ENCODE measurements around the gene LSAMP. TPM values are rescaled to one million over a fixed set of nuclear protein-coding genes. Genes with fewer than 3 reads are reported as not detected.

The LSAMP gene
- total RNA-seq, 1 donor from 2014 or later, result 3.7 TPM

- Histone ChIP-seq H3K36me3 (ENCODE audit: control insufficient read depth in 3 of 3, insufficient read depth in 3 of 3, low read length in 3 of 3) (no peaks in the 10 kb centered on the region), H3K9ac (ENCODE audit: low read depth in 1 of 3, low read length in 3 of 3) (no peak overlapping the region), H3K27me3 (ENCODE audit: control insufficient read depth in 3 of 3, insufficient read depth in 3 of 3, low read length in 3 of 3) (no peaks in the 10 kb centered on the region), H3K4me3 (ENCODE audit: low read length in 3 of 3) (no peak overlapping the region), H3K9me3 (ENCODE audit: control insufficient read depth in 3 of 3, low read length in 3 of 3) (no peaks in the 10 kb centered on the region), H3K4me1 (ENCODE audit: control insufficient read depth in 3 of 3, insufficient read depth in 3 of 3, low read length in 3 of 3) (no peaks in the 10 kb centered on the region), H3K27ac (ENCODE audit: low read depth, low read length) (no peak overlapping the region)
Observed at GRCh38 chr3:116103868-116104530, 341.3 kb downstream of the LSAMP start.

GRCh38 chr3:116102037-116102436 lies 343.2 kb downstream of the LSAMP start:
- Histone ChIP-seq H3K36me3 (ENCODE audit: control insufficient read depth in 3 of 3, insufficient read depth in 3 of 3, low read length in 3 of 3) (no peaks in the 10 kb centered on the region), H3K27me3 (ENCODE audit: control insufficient read depth in 3 of 3, insufficient read depth in 3 of 3, low read length in 3 of 3) (no peaks in the 10 kb centered on the region), H3K27ac (ENCODE audit: low read depth, low read length) (no peak overlapping the region), H3K4me3 (ENCODE audit: low read length in 3 of 3) (no peak overlapping the region), H3K9ac (ENCODE audit: low read depth in 1 of 3, low read length in 3 of 3) (no peak overlapping the region), H3K9me3 (ENCODE audit: control insufficient read depth in 3 of 3, low read length in 3 of 3) (no peaks in the 10 kb centered on the region), H3K4me1 (ENCODE audit: control insufficient read depth in 3 of 3, insufficient read depth in 3 of 3, low read length in 3 of 3) (no peaks in the 10 kb centered on the region)

GRCh38 chr3:116097226-116097625 lies 348.1 kb downstream of the LSAMP start:
- no peaks in the 10 kb centered on the region for H3K36me3 ChIP-seq (ENCODE audit: control insufficient read depth in 3 of 3, insufficient read depth in 3 of 3, low read length in 3 of 3)
- H3K9me3 ChIP-seq (ENCODE audit: control insufficient read depth in 3 of 3, low read length in 3 of 3), result no peaks in the 10 kb centered on the region
- H3K27me3 ChIP-seq (ENCODE audit: control insufficient read depth in 3 of 3, insufficient read depth in 3 of 3, low read length in 3 of 3), result no peaks in the 10 kb centered on the region
- no peak overlapping the region for H3K9ac ChIP-seq (ENCODE audit: low read depth in 1 of 3, low read length in 3 of 3)
- H3K4me1 ChIP-seq (ENCODE audit: control insufficient read depth in 3 of 3, insufficient read depth in 3 of 3, low read length in 3 of 3), result no peaks in the 10 kb centered on the region
- H3K27ac ChIP-seq (ENCODE audit: low read depth, low read length), result no peak overlapping the region
- no peak overlapping the region for H3K4me3 ChIP-seq (ENCODE audit: low read length in 3 of 3)

GRCh38 chr3:116096631-116097030 lies 348.7 kb downstream of the LSAMP start:
- H3K27ac ChIP-seq (ENCODE audit: low read depth, low read length), result no peak overlapping the region
- no peaks in the 10 kb centered on the region for H3K36me3 ChIP-seq (ENCODE audit: control insufficient read depth in 3 of 3, insufficient read depth in 3 of 3, low read length in 3 of 3)
- H3K27me3 ChIP-seq (ENCODE audit: control insufficient read depth in 3 of 3, insufficient read depth in 3 of 3, low read length in 3 of 3), result no peaks in the 10 kb centered on the region
- H3K4me1 ChIP-seq (ENCODE audit: control insufficient read depth in 3 of 3, insufficient read depth in 3 of 3, low read length in 3 of 3), result no peaks in the 10 kb centered on the region
- no peak overlapping the region for H3K9ac ChIP-seq (ENCODE audit: low read depth in 1 of 3, low read length in 3 of 3)
- no peaks in the 10 kb centered on the region for H3K9me3 ChIP-seq (ENCODE audit: control insufficient read depth in 3 of 3, low read length in 3 of 3)
- no peak overlapping the region for H3K4me3 ChIP-seq (ENCODE audit: low read length in 3 of 3)

GRCh38 chr3:116093374-116093773 lies 351.9 kb downstream of the LSAMP start:
- no peaks in the 10 kb centered on the region for H3K4me1 ChIP-seq (ENCODE audit: control insufficient read depth in 3 of 3, insufficient read depth in 3 of 3, low read length in 3 of 3)
- H3K9me3 ChIP-seq (ENCODE audit: control insufficient read depth in 3 of 3, low read length in 3 of 3), result no peaks in the 10 kb centered on the region
- no peak overlapping the region for H3K27ac ChIP-seq (ENCODE audit: low read depth, low read length)
- no peaks in the 10 kb centered on the region for H3K27me3 ChIP-seq (ENCODE audit: control insufficient read depth in 3 of 3, insufficient read depth in 3 of 3, low read length in 3 of 3)
- no peaks in the 10 kb centered on the region for H3K36me3 ChIP-seq (ENCODE audit: control insufficient read depth in 3 of 3, insufficient read depth in 3 of 3, low read length in 3 of 3)
- no peak overlapping the region for H3K9ac ChIP-seq (ENCODE audit: low read depth in 1 of 3, low read length in 3 of 3)
- H3K4me3 ChIP-seq (ENCODE audit: low read length in 3 of 3), result no peak overlapping the region

GRCh38 chr3:116087426-116087825 lies 357.9 kb downstream of the LSAMP start:
- H3K27ac ChIP-seq (ENCODE audit: low read depth, low read length), result no peak overlapping the region
- no peaks in the 10 kb centered on the region for H3K9me3 ChIP-seq (ENCODE audit: control insufficient read depth in 3 of 3, low read length in 3 of 3)
- H3K27me3 ChIP-seq (ENCODE audit: control insufficient read depth in 3 of 3, insufficient read depth in 3 of 3, low read length in 3 of 3), result no peaks in the 10 kb centered on the region
- no peaks in the 10 kb centered on the region for H3K36me3 ChIP-seq (ENCODE audit: control insufficient read depth in 3 of 3, insufficient read depth in 3 of 3, low read length in 3 of 3)
- H3K4me3 ChIP-seq (ENCODE audit: low read length in 3 of 3), result no peak overlapping the region
- no peaks in the 10 kb centered on the region for H3K4me1 ChIP-seq (ENCODE audit: control insufficient read depth in 3 of 3, insufficient read depth in 3 of 3, low read length in 3 of 3)
- H3K9ac ChIP-seq (ENCODE audit: low read depth in 1 of 3, low read length in 3 of 3), result no peak overlapping the region

- Histone ChIP-seq H3K27me3 (ENCODE audit: control insufficient read depth in 3 of 3, insufficient read depth in 3 of 3, low read length in 3 of 3) (no peaks in the 10 kb centered on the region), H3K27ac (ENCODE audit: low read depth, low read length) (no peak overlapping the region), H3K36me3 (ENCODE audit: control insufficient read depth in 3 of 3, insufficient read depth in 3 of 3, low read length in 3 of 3) (no peaks in the 10 kb centered on the region), H3K4me3 (ENCODE audit: low read length in 3 of 3) (no peak overlapping the region), H3K9me3 (ENCODE audit: control insufficient read depth in 3 of 3, low read length in 3 of 3) (no peaks in the 10 kb centered on the region), H3K9ac (ENCODE audit: low read depth in 1 of 3, low read length in 3 of 3) (no peak overlapping the region), H3K4me1 (ENCODE audit: control insufficient read depth in 3 of 3, insufficient read depth in 3 of 3, low read length in 3 of 3) (no peaks in the 10 kb centered on the region)
Observed at GRCh38 chr3:116084999-116085791, 360.1 kb downstream of the LSAMP start.

GRCh38 chr3:116083683-116084082 lies 361.6 kb downstream of the LSAMP start:
- no peaks in the 10 kb centered on the region for H3K9me3 ChIP-seq (ENCODE audit: control insufficient read depth in 3 of 3, low read length in 3 of 3)
- no peak overlapping the region for H3K9ac ChIP-seq (ENCODE audit: low read depth in 1 of 3, low read length in 3 of 3)
- no peak overlapping the region for H3K27ac ChIP-seq (ENCODE audit: low read depth, low read length)
- H3K27me3 ChIP-seq (ENCODE audit: control insufficient read depth in 3 of 3, insufficient read depth in 3 of 3, low read length in 3 of 3), result no peaks in the 10 kb centered on the region
- H3K4me3 ChIP-seq (ENCODE audit: low read length in 3 of 3), result no peak overlapping the region
- no peaks in the 10 kb centered on the region for H3K36me3 ChIP-seq (ENCODE audit: control insufficient read depth in 3 of 3, insufficient read depth in 3 of 3, low read length in 3 of 3)
- no peaks in the 10 kb centered on the region for H3K4me1 ChIP-seq (ENCODE audit: control insufficient read depth in 3 of 3, insufficient read depth in 3 of 3, low read length in 3 of 3)

GRCh38 chr3:116078561-116078960 lies 366.7 kb downstream of the LSAMP start:
- Histone ChIP-seq H3K9me3 (ENCODE audit: control insufficient read depth in 3 of 3, low read length in 3 of 3) (no peaks in the 10 kb centered on the region), H3K36me3 (ENCODE audit: control insufficient read depth in 3 of 3, insufficient read depth in 3 of 3, low read length in 3 of 3) (no peaks in the 10 kb centered on the region), H3K27ac (ENCODE audit: low read depth, low read length) (no peak overlapping the region), H3K4me1 (ENCODE audit: control insufficient read depth in 3 of 3, insufficient read depth in 3 of 3, low read length in 3 of 3) (no peaks in the 10 kb centered on the region), H3K9ac (ENCODE audit: low read depth in 1 of 3, low read length in 3 of 3) (no peak overlapping the region), H3K27me3 (ENCODE audit: control insufficient read depth in 3 of 3, insufficient read depth in 3 of 3, low read length in 3 of 3) (no peaks in the 10 kb centered on the region), H3K4me3 (ENCODE audit: low read length in 3 of 3) (no peak overlapping the region)

- no peak overlapping the region for H3K4me3 ChIP-seq (ENCODE audit: low read length in 3 of 3)
Observed at GRCh38 chr3:116077557-116077956, 367.7 kb downstream of the LSAMP start.

More at GRCh38 chr3:116077557-116077956, 367.7 kb downstream of the LSAMP start:
- no peaks in the 10 kb centered on the region for H3K36me3 ChIP-seq (ENCODE audit: control insufficient read depth in 3 of 3, insufficient read depth in 3 of 3, low read length in 3 of 3)
- no peak overlapping the region for H3K27ac ChIP-seq (ENCODE audit: low read depth, low read length)
- no peaks in the 10 kb centered on the region for H3K27me3 ChIP-seq (ENCODE audit: control insufficient read depth in 3 of 3, insufficient read depth in 3 of 3, low read length in 3 of 3)
- no peaks in the 10 kb centered on the region for H3K4me1 ChIP-seq (ENCODE audit: control insufficient read depth in 3 of 3, insufficient read depth in 3 of 3, low read length in 3 of 3)
- no peaks in the 10 kb centered on the region for H3K9me3 ChIP-seq (ENCODE audit: control insufficient read depth in 3 of 3, low read length in 3 of 3)
- H3K9ac ChIP-seq (ENCODE audit: low read depth in 1 of 3, low read length in 3 of 3), result no peak overlapping the region
